SKM-1 (cell line): ENCODE results near the gene RNF43.

ENCODE experiments used
- DNase-seq: peaks from one replicate; lab custom pipeline; 2025; ENCODE audit not compliant: unreplicated experiment; lab: John Stamatoyannopoulos, UW

Gene RNF43

DNA sequence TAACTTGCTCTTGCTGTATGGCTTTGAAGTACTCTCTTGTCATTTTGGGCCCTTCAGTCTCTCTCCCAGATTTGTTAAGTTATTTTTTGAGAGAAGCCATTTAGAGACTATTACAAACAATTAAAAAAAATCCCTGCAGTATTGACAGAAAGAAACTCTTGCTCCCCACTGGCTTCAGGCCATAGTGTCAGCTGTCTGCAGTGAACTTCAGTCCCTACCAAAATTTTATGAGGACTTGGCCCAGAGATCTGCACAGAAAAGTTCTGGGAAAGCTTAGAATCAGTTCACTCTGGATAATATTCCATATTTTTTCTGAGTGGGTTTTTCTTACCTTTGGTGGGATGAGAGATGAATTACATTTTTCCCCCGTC lies 34.5 kb downstream of the RNF43 start:
- DNase-seq = no peak

DNA sequence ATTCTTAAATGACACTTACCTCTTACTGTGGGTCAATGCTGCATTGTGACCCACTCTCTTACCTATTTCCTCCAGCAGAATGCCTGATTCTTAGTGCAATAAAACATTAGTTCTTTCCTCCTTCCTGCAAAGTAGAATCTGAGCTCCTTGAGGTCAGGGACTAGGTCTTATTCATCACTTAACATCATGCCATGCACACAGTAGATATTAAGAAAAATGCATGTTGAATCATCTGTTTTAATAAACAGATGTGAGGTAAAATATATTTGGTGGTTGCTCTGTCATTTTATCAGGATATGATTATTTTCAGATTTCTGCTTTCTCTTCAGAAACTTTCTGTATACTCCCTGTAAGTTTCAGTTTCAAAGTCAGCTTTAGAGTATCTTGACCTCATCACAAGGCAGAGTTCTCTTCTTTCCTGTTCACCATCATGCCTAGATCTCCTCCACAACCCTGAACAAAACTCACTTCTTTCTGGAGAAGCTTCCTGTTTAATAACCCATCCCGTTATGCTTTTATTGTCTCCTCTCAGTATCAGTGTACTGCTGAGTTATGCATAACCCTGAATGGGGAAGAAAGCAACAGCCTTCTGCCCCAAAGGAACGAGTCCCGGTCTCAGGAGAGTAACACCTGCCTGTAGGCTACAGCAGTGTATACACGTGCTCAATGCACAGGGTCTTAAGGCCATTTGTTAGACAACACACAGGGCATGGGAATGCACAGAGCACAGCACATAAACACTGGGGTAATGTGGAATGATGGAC lies 35.0 kb downstream of the RNF43 start:
- DNase-seq = no peak

DNA sequence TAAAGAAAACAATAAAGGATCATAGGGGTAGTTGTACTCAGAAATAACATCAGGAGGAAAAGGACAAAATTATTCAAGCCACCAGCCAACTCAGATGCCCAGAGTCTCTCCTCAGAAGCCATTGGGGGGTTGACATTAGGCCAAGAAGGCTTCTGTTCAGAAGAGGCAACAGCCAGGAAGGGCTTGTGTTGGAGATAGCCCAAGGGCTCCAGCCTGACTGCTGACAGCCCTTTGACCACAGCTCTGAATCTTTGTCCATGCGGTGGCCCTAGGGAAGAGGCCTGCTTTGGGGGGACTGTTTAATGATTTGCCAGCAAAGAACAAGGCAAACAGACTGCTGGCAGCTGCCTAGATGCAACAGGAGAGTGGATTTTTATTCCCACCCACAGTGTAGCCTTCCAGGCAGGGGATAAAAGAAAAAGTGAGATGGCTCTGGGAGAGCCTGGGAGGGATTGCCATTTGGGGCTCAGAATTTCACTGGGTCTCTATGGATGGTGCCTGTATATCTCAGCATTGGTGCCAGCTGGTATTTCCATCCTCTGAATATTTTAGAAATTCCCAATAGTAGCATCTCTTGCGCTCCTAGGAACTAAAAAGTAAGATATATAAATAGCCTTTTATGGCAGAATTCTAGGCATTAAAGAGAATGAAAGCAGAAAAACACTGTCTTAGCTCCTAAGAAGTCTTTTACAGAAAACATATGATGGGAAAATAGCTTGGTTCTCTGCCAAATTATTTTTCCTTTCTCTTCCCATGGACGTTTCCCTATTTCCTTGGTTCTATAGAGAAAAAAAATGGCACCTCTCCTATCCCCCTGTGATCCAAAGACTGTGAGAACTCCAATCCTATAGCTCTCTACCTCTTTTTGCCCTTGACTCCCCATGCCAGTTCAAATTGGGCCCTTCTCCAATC lies 36.0 kb downstream of the RNF43 start:
- no peak for DNase-seq

DNA sequence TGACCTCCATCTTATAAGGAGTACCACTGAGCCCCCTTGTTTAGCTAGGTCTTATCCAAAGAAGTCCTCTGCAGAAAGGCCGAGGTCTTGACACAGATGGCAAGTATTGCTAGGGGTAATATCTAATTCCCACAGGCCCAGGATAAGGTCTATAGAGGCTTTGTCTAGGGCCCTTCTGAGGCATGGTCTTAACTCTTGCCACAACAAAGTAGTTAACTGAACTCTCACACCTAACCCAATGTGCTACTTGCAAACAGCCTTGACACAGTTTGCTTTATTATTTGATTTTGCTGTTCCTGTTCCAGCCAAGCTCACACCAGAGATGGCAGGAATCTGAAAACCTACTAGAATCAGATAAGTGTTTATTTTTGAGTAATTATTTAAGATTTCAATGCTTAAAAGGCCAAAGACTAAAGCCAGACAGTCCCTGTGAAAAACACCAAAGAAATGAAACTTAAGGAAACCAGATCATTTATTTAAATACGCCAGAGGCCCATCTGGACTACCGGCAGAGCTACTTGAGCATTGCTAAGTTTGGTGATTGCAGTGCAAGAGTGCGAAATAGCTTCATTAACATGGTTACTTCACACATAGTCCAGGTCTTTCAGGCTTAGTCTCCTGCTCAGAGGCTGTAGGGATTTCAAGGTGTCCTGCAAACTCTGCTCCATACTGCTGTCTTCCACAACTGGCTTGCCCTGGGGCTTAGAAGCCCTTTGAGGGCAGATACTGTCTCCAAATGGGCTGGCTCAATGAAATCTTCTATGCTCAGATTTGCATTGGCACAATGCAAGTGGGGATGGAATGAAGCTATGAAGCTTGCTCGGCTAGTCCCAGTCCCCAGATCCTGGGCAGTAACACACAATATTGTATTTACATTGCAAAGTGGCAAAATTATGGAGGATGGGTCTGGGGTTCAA lies 36.9 kb downstream of the RNF43 start:
- no peak for DNase-seq

DNA sequence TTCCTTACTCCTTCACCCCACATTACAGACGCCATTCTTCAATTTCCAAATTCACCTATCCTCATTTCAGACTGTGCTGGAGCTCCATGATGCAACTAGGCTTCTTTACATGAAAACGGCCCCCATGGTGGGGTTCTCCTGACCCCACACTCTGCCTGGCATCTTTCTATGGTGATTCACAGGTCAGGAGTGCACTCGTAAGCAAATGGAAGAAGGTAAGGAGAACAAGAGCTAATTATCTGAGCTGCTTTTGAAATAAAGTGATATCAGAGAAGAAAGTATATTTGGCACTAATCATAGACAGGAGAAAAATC lies 37.9 kb downstream of the RNF43 start:
- DNase-seq = no peak

DNA sequence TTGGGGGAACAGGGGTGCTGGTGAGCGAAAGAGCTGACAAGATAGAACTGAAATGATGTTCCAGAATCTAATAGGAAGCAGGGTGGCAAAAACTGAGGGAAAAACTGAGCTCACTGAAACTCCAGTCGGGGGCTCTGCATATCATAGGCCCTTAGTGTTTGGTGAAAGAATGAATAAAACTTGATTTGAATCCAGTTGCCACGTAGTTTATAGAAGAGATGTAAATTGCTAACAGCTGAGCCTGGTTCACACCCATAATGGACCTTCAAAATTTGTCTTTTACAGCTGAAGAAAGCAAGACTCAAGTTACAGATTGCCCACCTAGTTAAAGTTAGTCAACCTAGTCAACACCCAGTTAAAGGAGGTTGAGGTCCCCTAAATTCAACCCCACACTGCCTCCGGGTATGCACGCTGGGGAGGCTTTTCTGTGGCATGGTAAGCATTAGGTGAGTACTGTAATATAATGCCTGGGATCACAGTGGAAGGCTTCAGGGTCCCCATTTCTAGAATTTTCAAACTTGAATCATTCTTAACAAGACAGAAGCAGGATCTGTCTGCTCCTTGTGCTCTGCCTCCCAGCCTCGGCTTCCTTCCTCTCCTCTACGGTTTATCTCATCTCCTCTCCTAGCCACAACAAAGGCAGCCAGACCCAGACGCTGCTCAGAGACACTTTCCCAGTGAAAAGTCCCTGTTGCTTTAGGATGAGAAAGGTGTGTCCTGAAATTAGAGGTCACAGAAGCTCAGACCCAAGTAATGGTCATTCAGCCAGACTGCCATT lies 38.4 kb downstream of the RNF43 start:
- no peak for DNase-seq

DNA sequence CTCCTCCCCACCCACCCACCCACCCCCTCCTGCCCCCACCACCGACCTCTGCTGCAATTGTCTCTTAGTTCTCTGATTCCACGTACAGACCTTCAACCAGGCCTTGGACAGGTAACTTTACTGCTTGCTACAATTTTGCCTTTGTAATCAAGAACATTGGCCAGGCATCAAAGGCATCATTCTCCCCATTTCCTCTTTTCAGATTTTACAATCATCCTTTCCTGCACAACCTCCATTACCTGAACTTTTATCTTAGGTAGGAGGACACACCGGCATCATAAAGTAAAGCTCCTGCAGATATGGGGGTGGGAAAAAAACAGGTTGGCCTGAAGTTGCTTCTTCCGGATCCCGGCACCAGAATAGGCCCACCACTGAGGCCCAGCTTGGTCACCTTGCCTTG lies 39.7 kb downstream of the RNF43 start:
- no peak for DNase-seq

DNA sequence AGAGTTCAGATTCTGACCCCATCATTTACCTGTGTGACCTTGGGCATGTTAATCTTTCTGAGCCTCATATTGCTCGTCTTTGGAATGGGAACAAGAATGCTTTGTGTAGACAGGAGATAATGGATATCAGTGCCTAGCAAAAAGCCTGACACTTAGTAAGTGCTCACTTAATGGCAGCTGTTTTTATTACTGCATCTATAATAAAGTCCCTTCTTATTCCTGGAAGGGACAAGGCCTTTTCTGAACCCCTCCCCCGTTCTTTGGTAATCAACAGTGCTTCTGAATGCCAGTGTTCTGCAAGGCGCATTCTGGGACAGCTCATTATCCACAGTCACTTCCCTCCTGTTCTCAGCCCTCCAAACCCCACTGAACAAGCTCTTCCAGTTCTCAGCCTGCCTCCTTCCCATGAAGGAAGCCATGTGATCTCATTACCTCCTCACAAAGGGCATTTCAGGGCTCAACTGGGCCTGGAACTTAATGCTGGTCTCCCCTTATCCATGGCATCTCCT lies 40.2 kb downstream of the RNF43 start:
- no peak for DNase-seq

DNA sequence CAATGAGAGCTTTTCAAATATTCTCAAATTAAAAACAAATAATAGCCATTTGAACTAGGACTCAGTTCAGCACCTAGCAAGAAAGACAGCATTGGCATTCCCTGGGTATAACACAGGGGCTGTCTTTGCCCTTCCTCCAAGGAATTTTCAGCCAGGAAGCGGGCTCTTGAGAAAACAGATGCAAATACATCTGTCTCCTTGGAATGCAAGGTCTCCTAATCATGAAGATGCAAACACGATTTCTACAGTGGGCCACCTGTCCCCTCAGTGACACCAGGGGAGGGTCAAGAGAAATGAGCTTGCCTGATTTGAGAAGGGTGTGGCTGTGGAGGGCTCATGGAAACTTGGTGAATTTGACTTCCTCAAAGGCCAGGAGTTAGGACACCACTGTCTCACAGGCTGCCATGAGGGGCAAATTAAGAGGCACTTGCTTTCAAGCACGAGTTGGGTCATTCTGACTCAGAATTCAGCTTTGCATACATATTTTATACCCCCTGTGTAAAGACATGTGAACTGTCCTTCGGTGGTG lies 40.8 kb downstream of the RNF43 start:
- DNase-seq = no peak

DNA sequence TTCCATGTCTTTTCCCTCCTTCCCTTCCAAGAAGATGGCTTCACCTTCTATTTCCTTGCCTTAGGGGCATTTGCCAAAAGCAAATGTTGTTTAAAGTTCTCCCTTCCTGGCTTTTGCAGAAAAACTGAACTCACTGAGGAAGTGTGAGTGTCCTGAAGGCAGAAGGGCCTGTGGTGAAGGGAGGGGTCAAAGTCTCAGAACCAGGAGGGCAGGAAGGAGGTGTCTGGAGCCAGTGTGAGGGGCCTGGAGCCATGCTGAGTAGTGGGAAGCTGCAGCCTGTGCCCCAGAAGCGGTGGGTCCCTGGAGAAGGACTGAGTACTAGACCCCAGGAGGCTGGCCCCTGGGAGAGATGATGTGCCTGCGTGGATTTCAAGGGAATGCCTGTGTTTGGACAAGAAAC lies 41.5 kb downstream of the RNF43 start:
- DNase-seq = no peak

DNA sequence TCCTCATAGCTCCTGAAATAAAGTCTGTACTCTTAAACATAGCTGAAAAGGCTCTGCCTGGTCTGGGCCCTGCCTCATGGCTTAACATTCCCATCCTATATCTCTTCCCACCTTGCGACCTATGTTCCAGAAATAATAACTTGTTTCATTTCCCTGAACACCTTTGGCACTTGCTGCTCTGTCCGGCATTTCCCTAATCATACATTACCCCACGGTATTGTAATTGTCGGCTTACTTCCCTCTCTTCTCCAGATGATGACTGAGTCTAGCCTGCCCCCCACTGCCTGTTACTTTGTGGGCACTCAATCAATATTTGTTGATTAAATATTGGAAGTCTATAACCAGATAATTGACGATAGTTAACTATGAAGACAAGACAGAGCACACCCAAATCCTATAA lies 42.1 kb downstream of the RNF43 start:
- DNase-seq = no peak

DNA sequence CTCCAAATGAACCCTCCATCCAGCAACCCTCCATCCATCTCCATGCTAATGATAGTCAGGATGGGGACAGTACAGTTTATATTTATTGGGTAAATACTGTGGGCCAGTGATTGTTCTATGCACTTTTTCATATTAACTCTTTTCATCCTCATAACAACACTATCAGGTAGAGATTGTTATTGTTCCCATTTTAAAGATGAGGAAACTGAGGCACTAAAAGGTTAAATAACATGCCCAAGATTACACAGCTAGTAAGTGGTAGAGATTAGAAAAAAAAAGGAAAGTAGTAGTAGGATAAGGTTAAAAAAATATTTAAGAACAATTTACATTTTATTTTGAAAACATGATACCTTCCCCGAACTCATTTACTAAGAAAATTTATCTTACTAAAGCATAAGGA lies 43.4 kb downstream of the RNF43 start:
- DNase-seq = no peak

DNA sequence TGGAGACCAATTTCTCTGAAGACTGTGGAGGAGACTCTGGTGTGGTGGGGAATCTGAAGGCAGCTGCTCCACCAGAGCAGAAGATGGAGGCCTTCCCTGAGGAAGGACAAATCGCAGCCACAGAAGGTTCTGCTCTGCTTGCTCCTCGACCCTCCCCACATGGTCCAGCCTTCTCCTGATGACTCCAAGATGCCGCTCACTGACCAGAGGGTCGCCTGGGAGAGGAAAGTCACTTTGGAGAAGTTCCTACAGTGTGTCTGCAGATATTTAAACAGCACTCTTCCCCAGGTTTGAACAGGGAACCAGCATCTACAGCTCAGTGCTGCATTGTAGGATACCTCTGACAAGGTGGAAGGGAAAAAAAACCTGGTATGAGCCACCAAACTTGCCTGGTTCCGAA lies 44.3 kb downstream of the RNF43 start:
- DNase-seq = no peak

DNA sequence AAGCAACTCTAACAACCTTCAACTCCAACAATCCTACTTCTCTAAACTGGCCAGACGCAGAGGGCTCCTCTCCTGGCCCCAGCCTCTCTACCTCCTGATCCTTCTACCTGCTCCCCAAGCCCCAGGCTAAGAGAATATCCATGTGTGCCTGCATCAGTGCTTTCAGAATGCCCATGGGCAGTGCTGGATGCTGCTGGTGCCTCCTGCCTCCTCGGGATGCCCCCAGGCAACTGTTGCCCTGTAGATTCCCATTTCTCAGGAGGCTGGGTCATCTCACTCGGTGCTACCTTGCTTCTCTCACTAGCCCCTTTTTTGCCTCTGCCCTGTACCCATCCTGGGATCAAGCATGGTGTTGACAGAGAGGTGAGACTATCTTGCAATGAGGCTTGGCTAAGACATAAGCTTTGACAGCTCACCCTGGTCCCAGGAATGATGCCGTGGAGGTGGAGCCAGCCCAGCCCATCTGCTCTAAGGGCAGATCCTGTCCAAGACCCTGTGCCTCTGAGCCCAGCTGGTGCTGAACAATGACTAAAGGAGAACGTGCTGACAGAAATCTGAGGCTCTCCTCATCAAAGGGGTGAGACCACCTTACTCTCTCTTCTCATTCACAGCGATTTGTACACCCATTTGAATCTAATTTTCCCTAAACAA lies 45.9 kb downstream of the RNF43 start:
- DNase-seq = no peak

DNA sequence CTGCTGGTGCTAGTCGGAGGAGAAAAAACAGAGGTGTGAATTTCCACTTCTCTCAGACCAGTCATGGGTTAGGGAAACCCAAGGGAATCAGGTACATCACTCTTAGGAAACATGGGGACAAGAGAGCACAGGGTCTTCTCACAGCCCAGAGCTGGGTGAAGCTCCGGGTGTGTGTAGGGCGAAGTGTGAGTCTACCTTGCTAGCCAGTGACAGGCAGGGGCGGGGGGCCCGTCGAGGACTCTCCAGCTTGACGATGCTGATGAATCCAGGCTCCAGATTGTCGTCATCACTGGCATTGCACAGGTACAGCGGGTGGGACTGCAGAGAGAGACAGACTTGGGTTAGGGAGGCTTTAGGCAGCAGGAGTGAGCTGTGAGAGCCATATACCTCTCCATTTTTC lies 46.6 kb downstream of the RNF43 start:
- DNase-seq = no peak

DNA sequence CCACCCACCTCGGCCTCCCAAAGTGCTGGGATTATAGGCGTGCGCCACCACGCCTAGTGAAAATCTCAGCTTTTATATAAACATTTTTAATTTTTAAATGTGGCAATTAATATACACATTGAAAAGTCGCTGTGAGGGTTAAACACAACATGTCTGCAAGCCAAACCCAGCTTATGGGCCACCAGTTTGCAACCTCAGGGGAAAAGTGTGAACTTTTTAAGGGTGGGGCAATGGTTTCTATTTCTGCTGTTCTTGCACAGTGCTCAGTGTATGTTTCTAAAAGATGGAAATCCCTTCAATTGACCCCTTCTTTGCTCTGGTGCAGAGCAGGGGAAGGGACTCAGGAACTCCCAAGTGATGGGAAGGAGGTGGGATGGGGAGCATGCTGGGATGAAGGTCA lies 47.0 kb downstream of the RNF43 start:
- DNase-seq = no peak

DNA sequence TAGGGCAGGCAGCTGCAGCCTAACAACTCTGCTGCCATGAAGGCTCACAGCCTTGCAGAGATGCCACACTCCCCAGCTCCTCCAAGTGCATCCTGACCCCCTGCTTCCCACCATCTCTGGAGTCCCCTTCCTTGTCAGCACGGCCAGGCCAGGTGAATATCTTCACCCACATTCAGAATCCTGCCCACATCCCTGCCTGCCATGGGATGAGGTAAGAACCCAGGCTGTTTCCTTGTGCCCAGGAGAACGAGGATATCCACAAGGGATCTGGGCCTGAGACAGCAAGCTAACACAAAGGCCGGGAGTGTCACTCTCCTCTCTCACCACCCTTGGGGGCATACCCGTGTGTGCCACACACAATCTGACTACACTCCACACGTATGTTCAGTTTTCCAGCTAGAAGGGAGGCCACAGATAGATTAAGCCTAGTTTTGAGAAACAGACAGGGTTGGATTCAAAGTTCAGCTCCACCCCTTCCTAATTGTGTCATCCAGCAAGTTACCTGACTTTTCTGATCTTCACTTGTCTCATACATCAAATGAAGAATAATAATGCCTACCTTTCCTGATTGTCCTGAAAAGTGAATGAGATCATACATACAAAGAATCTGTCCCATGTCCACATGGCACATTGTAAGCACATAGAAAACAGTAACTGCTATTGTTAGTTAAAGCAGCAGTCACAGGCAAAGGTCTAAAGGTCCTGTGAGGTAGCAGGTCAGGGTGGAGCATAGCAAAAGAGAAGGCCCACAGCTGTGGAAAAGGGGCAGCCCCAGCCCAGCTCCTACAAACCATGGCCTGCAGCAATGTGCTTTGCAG lies 47.9 kb downstream of the RNF43 start:
- DNase-seq = no peak

DNA sequence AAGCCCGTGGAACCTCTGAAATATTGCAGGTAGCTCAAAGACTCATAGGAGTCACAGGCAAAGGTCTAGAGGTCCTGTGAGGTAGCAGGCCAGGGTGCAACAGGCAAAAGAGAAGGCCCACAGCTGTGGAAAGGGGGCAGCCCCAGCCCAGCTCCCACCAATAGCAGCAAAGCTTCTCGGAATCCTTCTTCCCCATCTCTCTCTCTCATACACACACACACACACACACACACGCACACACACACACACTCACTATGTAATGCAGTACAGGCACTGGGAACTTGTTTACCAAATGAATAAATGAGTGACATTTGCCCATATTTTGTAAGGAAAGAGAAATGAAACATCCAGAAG lies 48.5 kb downstream of the RNF43 start:
- no peak for DNase-seq
